GM12872 (cell line): Measurements from ENCODE around the gene FBXO36.

ENCODE experiments used
- CTCF ChIP-seq: IDR thresholded peaks from 3 replicates; pipeline ENCODE4 v1.5.1; 2011; ENCODE audit warnings: low read depth, mild to moderate bottlenecking, low read length, moderate library complexity; ENCODE audit not compliant: insufficient read depth

Gene FBXO36

DNA sequence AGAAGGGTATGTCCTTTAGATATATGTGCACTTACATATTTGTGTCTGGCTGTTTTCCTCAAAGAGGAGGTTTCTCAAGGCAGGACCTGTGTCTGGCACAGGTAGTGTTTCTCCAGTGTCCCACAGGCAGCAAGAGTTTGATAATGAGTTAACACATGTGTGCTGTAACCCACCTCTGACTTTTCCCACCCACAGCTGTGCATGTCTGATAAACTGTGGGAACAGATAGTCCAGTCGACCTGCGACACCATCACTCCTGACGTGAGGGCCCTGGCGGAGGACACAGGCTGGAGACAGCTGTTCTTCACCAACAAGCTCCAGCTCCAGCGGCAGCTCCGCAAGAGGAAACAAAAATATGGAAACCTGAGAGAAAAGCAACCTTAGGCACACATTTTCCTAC lies 88.2 kb downstream of the FBXO36 start:
- TF ChIP-seq CTCF = no peak

DNA sequence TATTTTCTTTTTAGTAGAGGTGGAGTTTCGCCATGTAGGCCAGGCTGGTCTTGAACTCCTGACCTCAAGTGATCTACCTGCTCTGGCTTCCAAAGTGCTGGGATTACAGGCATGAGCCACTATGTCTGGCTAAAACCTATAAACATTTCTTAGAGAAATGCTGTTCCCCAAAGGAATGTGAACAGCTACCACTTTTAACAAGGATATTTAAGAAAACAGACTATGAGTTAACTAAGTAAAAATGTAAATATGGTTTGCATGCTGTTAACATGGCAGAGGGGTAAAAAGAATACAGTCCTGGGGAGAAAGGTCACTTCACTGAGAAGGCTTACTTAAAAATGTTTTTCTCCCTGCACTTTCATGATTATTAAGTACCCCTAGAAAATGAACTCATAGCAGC lies 89.3 kb downstream of the FBXO36 start:
- TF ChIP-seq CTCF = no peak

DNA sequence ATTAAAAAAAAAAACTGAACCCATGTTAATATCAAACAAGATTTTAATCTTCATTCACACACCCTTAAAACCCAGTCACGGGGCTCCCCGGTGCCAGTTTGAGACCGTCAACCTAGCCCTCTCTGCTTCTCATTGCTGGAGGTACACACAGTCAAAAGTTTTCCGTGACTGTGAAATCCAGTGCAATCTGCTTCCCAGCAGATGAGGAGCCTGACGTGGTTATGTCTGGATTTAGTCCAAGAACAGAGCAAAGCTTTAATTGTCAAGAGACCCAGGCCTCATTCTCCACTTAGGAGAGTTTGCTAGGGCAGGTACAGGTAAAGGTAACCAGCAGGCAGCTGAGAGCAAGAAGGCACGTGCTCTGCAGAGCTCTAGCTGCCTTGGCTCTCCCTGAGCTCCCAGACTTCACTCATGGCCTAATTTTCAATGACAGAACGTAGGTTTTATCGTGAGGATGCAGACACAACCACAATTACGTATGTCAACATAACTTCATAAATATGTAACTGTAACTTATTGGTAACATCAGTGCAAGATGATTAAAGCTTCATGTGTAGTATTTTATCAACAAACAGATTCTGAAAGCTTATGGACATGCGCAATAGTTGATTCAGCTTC lies 90.1 kb downstream of the FBXO36 start:
- TF ChIP-seq CTCF = no peak

- no peak for TF ChIP-seq CTCF
Observed at GRCh38 chr2:230016844-230017243, 94.5 kb downstream of the FBXO36 start.

DNA sequence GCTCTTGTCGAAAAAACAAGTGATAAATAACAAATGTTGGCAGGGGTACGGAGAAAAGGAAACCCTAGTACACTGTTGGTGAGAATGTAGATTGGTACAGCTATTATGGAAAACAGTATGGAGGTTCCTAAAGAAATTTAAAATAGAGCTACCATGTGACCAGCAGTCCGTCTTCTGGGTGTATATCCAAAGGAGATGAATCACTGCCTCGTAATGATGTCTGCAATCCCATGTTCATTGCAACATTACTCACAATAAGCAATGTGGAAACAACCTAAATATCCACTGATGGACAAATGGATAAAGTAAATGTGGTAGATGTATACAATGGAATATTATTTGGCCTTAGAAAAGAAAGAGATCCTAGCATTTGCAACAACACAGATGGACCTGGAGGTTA lies 95.8 kb downstream of the FBXO36 start:
- no peak for TF ChIP-seq CTCF

GRCh38 chr2:230019742-230020141 lies 97.4 kb downstream of the FBXO36 start:
- TF ChIP-seq CTCF = no peak

DNA sequence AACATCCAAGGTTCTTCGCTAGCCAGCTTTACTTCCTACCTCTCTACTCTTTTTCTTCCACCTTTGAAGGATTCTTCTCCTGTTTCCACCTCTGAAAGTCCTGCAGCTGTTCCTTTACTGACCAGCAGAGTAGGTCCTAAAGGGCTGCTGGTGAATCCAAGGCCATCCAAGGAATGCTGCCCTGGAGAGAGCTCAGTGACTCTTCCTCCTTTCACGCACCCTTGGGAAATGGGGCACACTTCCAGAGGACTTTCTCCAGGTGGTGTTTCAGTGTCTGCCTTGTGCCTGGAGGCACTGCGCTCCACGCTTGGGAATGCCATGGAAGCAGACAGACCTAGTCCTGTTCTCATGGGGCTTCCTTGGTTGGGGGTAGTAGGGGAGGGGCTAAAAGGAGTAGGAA lies 101.0 kb downstream of the FBXO36 start:
- no peak for TF ChIP-seq CTCF
